Karpas-422 (cell line): ENCODE measurements around the gene FASTKD3. TPM values are rescaled to one million over a fixed set of nuclear protein-coding genes. Genes with fewer than 3 reads are reported as not detected.

Source experiments
- DNase-seq: peaks from one replicate; pipeline ENCODE4 v3.0.0-alpha.2; 2015
- H2AFZ ChIP-seq: fragments of 200-600 bp; sonication (generic); 2 replicates; pipeline ENCODE4 v1.6.1; 2014; ENCODE audit warnings: antibody characterized with exemption, low read length, mixed read lengths
- H3K27ac ChIP-seq: fragments of 200-600 bp; sonication (generic); 2 replicates; pipeline ENCODE4 v1.5.1; 2014; ENCODE audit warnings: mild to moderate bottlenecking, low read length, moderate library complexity
- H3K27me3 ChIP-seq: fragments of 200-600 bp; sonication (generic); 2 replicates; pipeline ENCODE4 v1.6.1; 2014; ENCODE audit warnings: low read length, mixed read lengths
- H3K36me3 ChIP-seq: fragments of 200-600 bp; sonication (generic); 2 replicates; pipeline ENCODE4 v1.6.1; 2014; ENCODE audit warnings: low read length, mixed read lengths; ENCODE audit not compliant: insufficient read depth
- H3K4me1 ChIP-seq: fragments of 200-600 bp; sonication (generic); 2 replicates; pipeline ENCODE4 v1.6.1; 2014; ENCODE audit warnings: mild to moderate bottlenecking, low read length, mixed read lengths
- H3K4me2 ChIP-seq: fragments of 200-600 bp; sonication (generic); 2 replicates; pipeline ENCODE4 v1.6.1; 2014; ENCODE audit warnings: low read length, low read depth, mild to moderate bottlenecking; ENCODE audit not compliant: poor library complexity, severe bottlenecking
- H3K4me3 ChIP-seq: fragments of 200-600 bp; sonication (generic); 2 replicates; pipeline ENCODE4 v1.5.1; 2014; ENCODE audit warnings: mild to moderate bottlenecking, antibody characterized with exemption, low read length, mixed read lengths
- H3K79me2 ChIP-seq: fragments of 200-600 bp; sonication (generic); 2 replicates; pipeline ENCODE4 v1.6.1; 2014; ENCODE audit warnings: mild to moderate bottlenecking, low read length, mixed read lengths
- H3K9ac ChIP-seq: fragments of 200-600 bp; sonication (generic); 2 replicates; pipeline ENCODE4 v1.6.0; 2014; ENCODE audit warnings: low read length
- H3K9me2 ChIP-seq: fragments of 200-600 bp; sonication (generic), shearing (Covaris generic); replicated peaks from 2 replicates; pipeline ENCODE4 v1.6.0; 2014; ENCODE audit warnings: mild to moderate bottlenecking, low read length, moderate library complexity; ENCODE audit not compliant: insufficient read depth
- H3K9me3 ChIP-seq: fragments of 300-700, 200-600 bp; sonication (generic); 2 replicates; pipeline ENCODE4 v1.6.1; 2014; ENCODE audit warnings: low read length, mixed read lengths
- H4K20me1 ChIP-seq: fragments of 200-600 bp; sonication (generic); 2 replicates; pipeline ENCODE4 v1.6.1; 2014; ENCODE audit warnings: mild to moderate bottlenecking, antibody characterized with exemption, low read length, low read depth; ENCODE audit not compliant: insufficient read depth
- total RNA-seq: library from RNA; depleted of rRNA; stranded (reverse); fragments of >200 nt; shearing (Covaris generic); gene quantifications from 2 replicates; pipeline ENCODE4 v1.2.3, GENCODE V29; 2014; ENCODE audit warnings: low replicate concordance

FASTKD3 gene
- total RNA-seq, 1 experiment from 2014 or later = 25.3 TPM

GRCh38 chr5:7850395-7851239, 18.2 kb downstream of the FASTKD3 start, which contains the start of gene CFAP90:
CFAP90 (minus strand) TSS chr5:7851133; CDS start chr5:7851021, 112 bp downstream.
- Histone ChIP-seq H2AFZ (no peak within 1 kb of the TSS), H3K9me2 (no peaks in the 10 kb centered on the region), H3K9ac (no peak within 1 kb of the TSS)

GRCh38 chr5:7849681-7850394, 19.0 kb downstream of the FASTKD3 start:
- no peak overlapping the region for H2AFZ ChIP-seq
- no peak overlapping the region for H3K27ac ChIP-seq
- H3K4me3 ChIP-seq = no peak overlapping the region

More at GRCh38 chr5:7850395-7851239, 18.2 kb downstream of the FASTKD3 start, which contains the start of gene CFAP90:
- Histone ChIP-seq H3K79me2 (no peaks in the 10 kb centered on the region), H3K4me1 (peaks cover 11% of the 10 kb centered on the region), H3K9me3 (no peaks in the 10 kb centered on the region), H3K27ac (no peak within 1 kb of the TSS), H3K4me2 (no peak within 1 kb of the TSS), H4K20me1 (no peaks in the 10 kb centered on the region), H3K4me3 (no peak within 1 kb of the TSS), H3K27me3 (no peaks in the 10 kb centered on the region), H3K36me3 (no peaks in the 10 kb centered on the region)
- DNase-seq = no peak

GRCh38 chr5:7848296-7848695, 20.5 kb downstream of the FASTKD3 start:
- Histone ChIP-seq H3K9me3 (no peaks in the 10 kb centered on the region), H3K4me2 (no peak overlapping the region), H2AFZ (no peak overlapping the region), H3K27me3 (no peaks in the 10 kb centered on the region), H3K27ac (no peak overlapping the region), H3K36me3 (no peaks in the 10 kb centered on the region), H4K20me1 (no peaks in the 10 kb centered on the region), H3K4me3 (no peak overlapping the region), H3K4me1 (peaks cover 22% of the 10 kb centered on the region), H3K9me2 (no peaks in the 10 kb centered on the region), H3K9ac (no peak overlapping the region), H3K79me2 (no peaks in the 10 kb centered on the region)
- no peak for DNase-seq

More at GRCh38 chr5:7849681-7850394, 19.0 kb downstream of the FASTKD3 start:
- no peak overlapping the region for H3K4me2 ChIP-seq
- DNase-seq = no peak
- no peaks in the 10 kb centered on the region for H3K9me2 ChIP-seq
- no peaks in the 10 kb centered on the region for H4K20me1 ChIP-seq
- peaks cover 19% of the 10 kb centered on the region for H3K4me1 ChIP-seq
- no peak overlapping the region for H3K9ac ChIP-seq
- H3K36me3 ChIP-seq = no peaks in the 10 kb centered on the region
- no peaks in the 10 kb centered on the region for H3K9me3 ChIP-seq
- H3K79me2 ChIP-seq = no peaks in the 10 kb centered on the region
- H3K27me3 ChIP-seq = no peaks in the 10 kb centered on the region

- Histone ChIP-seq H3K4me3 (no peak overlapping the region), H3K27me3 (no peaks in the 10 kb centered on the region), H3K9me2 (no peaks in the 10 kb centered on the region), H3K36me3 (no peaks in the 10 kb centered on the region), H3K79me2 (no peaks in the 10 kb centered on the region), H3K9me3 (no peaks in the 10 kb centered on the region), H3K9ac (no peak overlapping the region), H3K4me2 (no peak overlapping the region), H4K20me1 (no peaks in the 10 kb centered on the region), H3K4me1 (peaks cover 22% of the 10 kb centered on the region), H2AFZ (no peak overlapping the region), H3K27ac (no peak overlapping the region)
- DNase-seq = no peak
Measured at GRCh38 chr5:7846327-7846726, 22.5 kb downstream of the FASTKD3 start.

GRCh38 chr5:7845557-7845956, 23.3 kb downstream of the FASTKD3 start:
- Histone ChIP-seq H3K4me3 (no peak overlapping the region), H3K9ac (no peak overlapping the region), H3K36me3 (no peaks in the 10 kb centered on the region), H3K79me2 (no peaks in the 10 kb centered on the region), H2AFZ (no peak overlapping the region), H4K20me1 (no peaks in the 10 kb centered on the region), H3K9me2 (no peaks in the 10 kb centered on the region), H3K27me3 (no peaks in the 10 kb centered on the region), H3K9me3 (no peaks in the 10 kb centered on the region), H3K27ac (no peak overlapping the region), H3K4me1 (peaks cover 22% of the 10 kb centered on the region), H3K4me2 (peak overlapping the region; percentile 7)
- DNase-seq = no peak

GRCh38 chr5:7844901-7845300, 23.9 kb downstream of the FASTKD3 start:
- no peaks in the 10 kb centered on the region for H3K9me2 ChIP-seq
- no peaks in the 10 kb centered on the region for H3K79me2 ChIP-seq
- no peaks in the 10 kb centered on the region for H4K20me1 ChIP-seq
- no peak overlapping the region for H3K27ac ChIP-seq
- no peaks in the 10 kb centered on the region for H3K9me3 ChIP-seq
- H3K9ac ChIP-seq = no peak overlapping the region
- H3K27me3 ChIP-seq = no peaks in the 10 kb centered on the region
- peaks cover 22% of the 10 kb centered on the region for H3K4me1 ChIP-seq
- H3K4me2 ChIP-seq = peak overlapping the region; percentile 7
- DNase-seq = peak; percentile 57
- H2AFZ ChIP-seq = no peak overlapping the region
- no peak overlapping the region for H3K4me3 ChIP-seq
- H3K36me3 ChIP-seq = no peaks in the 10 kb centered on the region

GRCh38 chr5:7842531-7842930, 26.3 kb downstream of the FASTKD3 start:
- DNase-seq = no peak
- no peak overlapping the region for H3K9ac ChIP-seq
- no peaks in the 10 kb centered on the region for H3K27me3 ChIP-seq

GRCh38 chr5:7837403-7837802, 31.4 kb downstream of the FASTKD3 start:
- Histone ChIP-seq H3K9me2 (no peaks in the 10 kb centered on the region), H3K27ac (no peak overlapping the region), H3K9me3 (no peaks in the 10 kb centered on the region)

More at GRCh38 chr5:7842531-7842930, 26.3 kb downstream of the FASTKD3 start:
- no peaks in the 10 kb centered on the region for H3K36me3 ChIP-seq
- H3K79me2 ChIP-seq = no peaks in the 10 kb centered on the region
- H2AFZ ChIP-seq = no peak overlapping the region
- H3K9me3 ChIP-seq = no peaks in the 10 kb centered on the region
- no peaks in the 10 kb centered on the region for H3K9me2 ChIP-seq
- no peak overlapping the region for H3K4me3 ChIP-seq
- H3K4me1 ChIP-seq = peaks cover 22% of the 10 kb centered on the region
- no peak overlapping the region for H3K27ac ChIP-seq
- H4K20me1 ChIP-seq = no peaks in the 10 kb centered on the region
- no peak overlapping the region for H3K4me2 ChIP-seq

More at GRCh38 chr5:7837403-7837802, 31.4 kb downstream of the FASTKD3 start:
- Histone ChIP-seq H3K4me1 (no peaks in the 10 kb centered on the region), H3K27me3 (no peaks in the 10 kb centered on the region), H3K79me2 (no peaks in the 10 kb centered on the region), H2AFZ (no peak overlapping the region), H4K20me1 (no peaks in the 10 kb centered on the region), H3K36me3 (no peaks in the 10 kb centered on the region), H3K9ac (no peak overlapping the region), H3K4me3 (no peak overlapping the region), H3K4me2 (no peak overlapping the region)
- DNase-seq = no peak
